Renal cortex interstitium (tissue), 11 donors: ENCODE results near the gene MOB3A. TPM values are rescaled to one million over a fixed set of nuclear protein-coding genes. Genes with fewer than 3 reads are reported as not detected.
"Not testable (repeated sequence)": the region's sequence is repeated elsewhere in the genome, so short reads cannot be mapped to it uniquely, and the experiment has no call there.

Source experiments
- DNase-seq, 11 donors: peaks; one replicate each; pipeline ENCODE4 v3.0.0-alpha.2; 2013; ENCODE audit warnings: low read depth in 9 of 11, low spot score in 4 of 11; ENCODE audit errors: extremely low read depth in 1 of 11
- polyA plus RNA-seq, 3 donors: library from polyadenylated mRNA; unstranded; fragments of 120-200 nt; gene quantifications; one replicate each; pipeline ENCODE4 v1.2.1, GENCODE V29; 2013; ENCODE audit not compliant: insufficient read length in 3 of 3

The MOB3A gene
- polyA plus RNA-seq, 3 donors, result 21.7 to 27.8 (median 26.8) TPM

DNA sequence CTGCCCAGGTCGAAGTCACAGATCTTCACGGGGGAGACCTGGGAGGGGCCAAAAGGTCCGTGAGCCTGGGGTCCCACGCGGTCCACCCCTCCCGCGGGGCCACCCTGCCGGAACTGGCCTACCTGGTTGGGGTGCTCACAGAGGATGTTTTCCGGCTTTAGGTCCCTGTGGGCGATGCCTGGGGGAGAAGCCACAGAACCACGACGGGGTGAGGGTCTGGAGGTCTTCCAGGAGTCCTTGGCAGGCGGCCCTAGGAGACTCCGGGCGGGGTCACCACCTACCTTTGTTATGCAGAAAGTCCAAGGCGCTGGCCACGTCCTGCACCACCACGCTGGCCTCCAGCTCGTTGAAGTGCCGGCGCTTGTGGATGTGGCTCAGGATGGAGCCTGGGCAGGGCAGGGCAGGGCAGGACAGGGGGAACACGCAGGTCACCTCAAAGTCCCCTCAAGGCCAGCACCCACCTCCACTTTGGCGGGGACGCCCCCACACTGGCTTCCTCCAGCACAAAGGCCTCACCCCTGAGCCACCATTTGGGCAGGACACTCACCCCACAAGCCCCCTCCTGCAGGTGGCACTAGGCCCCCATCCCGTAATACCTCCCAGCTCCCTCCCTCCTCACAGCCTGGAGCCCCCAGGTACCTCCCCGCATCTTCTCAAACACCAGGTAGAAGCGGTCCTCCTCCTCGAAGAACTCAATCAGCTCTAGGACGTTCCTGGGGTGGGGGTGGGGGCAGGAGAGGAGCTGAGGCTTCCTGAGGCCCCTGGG, 53.5 kb downstream of the MOB3A start:
- no peak for DNase-seq

GRCh38 chr19:2041683-2042484, 54.2 kb downstream of the MOB3A start:
- DNase-seq, result peak in 9 of 11 donors; percentile 68 to 92 (median 89)

DNA sequence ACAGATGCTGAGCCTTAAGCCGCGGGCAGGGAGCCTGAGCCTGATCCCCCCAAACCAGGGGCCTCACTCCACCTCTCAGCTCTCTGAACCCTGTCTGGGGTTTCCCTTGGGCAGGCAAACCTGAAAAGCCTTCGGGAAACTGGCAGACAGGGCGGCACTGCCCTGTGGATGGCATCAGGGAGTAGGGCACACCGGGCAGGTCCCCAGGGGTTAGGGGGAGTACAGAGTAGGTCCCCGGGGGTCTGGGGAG, 54.8 kb downstream of the MOB3A start:
- DNase-seq, result no peak

- no peak for DNase-seq
Observed at GRCh38 chr19:2040647-2041432, 55.3 kb downstream of the MOB3A start.

GRCh38 chr19:2039959-2040646, 56.0 kb downstream of the MOB3A start:
- no peak for DNase-seq

GRCh38 chr19:2039089-2039958, 56.8 kb downstream of the MOB3A start:
- DNase-seq, result no peak

GRCh38 chr19:2038284-2039088, 57.6 kb downstream of the MOB3A start:
- DNase-seq, result no peak

GRCh38 chr19:2037651-2038255, 58.4 kb downstream of the MOB3A start:
- DNase-seq, result no peak

- DNase-seq, result no peak
Observed at GRCh38 chr19:2036424-2036823, 59.7 kb downstream of the MOB3A start.

DNA sequence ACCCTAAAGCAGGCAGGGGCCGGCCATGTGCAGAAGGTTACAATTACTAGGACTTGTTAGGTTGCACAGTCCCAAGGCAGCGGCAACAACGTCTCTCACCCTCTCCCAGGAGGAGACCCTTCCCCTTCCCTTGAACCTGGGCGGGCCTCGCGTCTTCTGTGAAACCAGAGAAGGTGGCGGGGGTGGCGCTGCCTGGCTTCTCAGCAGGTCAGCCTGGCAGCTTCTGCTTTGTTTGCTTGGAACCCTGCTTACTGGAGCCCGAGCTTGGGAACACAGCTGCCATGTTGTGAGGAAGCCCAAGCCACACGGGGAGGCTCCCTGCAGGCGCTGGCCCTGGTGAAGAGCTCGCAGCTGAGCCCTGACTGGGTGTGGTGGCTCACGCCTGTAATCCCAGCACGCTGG, 60.5 kb downstream of the MOB3A start:
- DNase-seq, result no peak

GRCh38 chr19:2034729-2035589, 61.2 kb downstream of the MOB3A start:
- DNase-seq, result no peak

GRCh38 chr19:2034253-2034652, 61.9 kb downstream of the MOB3A start:
- DNase-seq, result not testable (repeated sequence)

GRCh38 chr19:2033825-2034159, 62.3 kb downstream of the MOB3A start:
- no peak for DNase-seq

GRCh38 chr19:2033115-2033824, 62.9 kb downstream of the MOB3A start:
- no peak for DNase-seq

GRCh38 chr19:2032296-2032941, 63.7 kb downstream of the MOB3A start:
- peak in 3 of 11 donors; percentile 56 to 74 (median 62) for DNase-seq
